HG02884 (cell line): ENCODE data around the gene RFX8.
"Not testable (repeated sequence)": the region's sequence is repeated elsewhere in the genome, so short reads cannot be mapped to it uniquely, and the experiment has no call there.

Experiments
- ATAC-seq: cut with Tn5 transposase; IDR thresholded peaks from one replicate; pipeline ENCODE4 v1.9.1; 2021; ENCODE audit warnings: mild to moderate bottlenecking, moderate library complexity; ENCODE audit not compliant: unreplicated experiment

RFX8 gene

DNA sequence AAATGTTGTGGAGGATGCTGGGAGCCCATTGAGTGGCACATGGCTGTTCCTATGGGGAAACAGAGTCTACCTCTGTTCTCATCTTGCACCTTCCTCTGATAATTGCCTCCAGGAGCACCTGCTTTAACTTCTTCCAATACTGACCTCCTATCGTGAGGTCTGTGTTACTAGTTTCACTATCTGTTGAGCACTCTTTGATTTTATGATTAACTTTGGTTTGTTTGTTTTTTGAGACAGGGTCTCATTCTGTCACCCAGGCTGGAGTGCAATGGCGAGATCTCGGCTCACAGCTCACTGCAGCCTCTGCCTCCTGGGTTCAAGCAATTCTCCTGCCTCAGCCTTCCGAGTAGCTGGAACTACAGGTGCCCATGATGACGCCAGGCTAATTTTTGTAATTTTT is 12.1 kb upstream of the RFX8 start:
- ATAC-seq, result no peak

DNA sequence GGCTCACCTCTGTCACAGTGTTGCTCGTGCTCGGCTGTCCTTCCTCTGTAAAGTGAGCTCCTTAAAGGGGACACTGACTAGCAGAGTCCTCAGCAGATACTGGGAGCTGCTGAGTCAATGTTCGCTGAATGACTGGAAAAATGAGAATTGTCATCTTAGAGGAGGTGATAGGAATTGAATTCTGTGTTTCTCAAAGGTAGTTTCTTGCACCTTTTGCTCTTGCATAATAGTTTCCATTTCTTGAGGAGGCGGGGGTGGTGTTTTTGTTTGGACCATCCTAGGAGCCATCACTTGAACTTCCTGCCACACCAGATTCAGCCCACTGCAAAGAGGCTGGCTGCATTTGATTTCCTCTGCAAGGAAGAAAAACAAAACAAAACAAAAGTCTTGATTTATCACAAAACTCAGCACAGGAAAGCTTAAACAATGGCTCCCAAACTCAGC is 11.4 kb upstream of the RFX8 start:
- no peak for ATAC-seq

GRCh38 chr2:101485856-101486255 is 10.9 kb upstream of the RFX8 start:
- ATAC-seq, result no peak

DNA sequence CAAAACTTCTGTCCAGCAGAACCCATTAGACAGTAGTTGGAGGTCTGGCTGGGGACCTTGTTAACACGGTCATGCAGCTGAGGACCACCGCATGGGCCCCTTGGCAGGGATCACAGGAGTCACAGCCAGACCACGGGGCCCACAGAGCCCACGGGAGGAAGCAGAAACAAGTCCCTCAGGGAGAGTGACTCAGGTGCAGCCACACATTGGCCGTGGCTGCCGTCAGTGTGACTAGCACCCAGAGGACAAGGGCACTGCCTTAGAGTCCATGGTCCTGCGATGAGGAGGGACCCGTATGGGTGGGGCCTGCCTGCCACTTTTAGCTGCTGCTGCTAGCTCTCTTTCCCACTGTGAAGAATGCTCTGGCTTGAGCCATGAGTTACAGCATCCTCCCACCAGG is 5.9 kb upstream of the RFX8 start:
- ATAC-seq, result no peak

DNA sequence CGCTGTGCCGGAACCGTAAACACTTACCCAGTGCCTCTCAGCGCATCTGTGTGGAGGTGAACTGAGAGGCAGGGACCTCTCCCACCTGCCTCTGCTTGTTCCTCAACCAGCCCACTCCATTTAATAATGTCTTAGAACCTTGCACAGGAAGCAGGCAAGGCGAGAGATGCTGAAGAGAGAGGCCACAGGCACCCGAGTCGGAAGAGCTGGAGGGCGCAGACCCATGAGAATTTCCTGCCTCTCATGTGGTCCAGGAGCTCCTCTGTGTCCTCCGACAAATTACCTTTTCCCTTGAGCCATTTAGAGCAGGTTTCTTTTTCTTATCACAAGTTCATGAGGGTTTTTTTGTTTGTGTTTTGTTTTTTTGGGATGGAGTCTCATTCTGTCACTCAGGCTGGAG is 4.9 kb upstream of the RFX8 start:
- no peak for ATAC-seq

DNA sequence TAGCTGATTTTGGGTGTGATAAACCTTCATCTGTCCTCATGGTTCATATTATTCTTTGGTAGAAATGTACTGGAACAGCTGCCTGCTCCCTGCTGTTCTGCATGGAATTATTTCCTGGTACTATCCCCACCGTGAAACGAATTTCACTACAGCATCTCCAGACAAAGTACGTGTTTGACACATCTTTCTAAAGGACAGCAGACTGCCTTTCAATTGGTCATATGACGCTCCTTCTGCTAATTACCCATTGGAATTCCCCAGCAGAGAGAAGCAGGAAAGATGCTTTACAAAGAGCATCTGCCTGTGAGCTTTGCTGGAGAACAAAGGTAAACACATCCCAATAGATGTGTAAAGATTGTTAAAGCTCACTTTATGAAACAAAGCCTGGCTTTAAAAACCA is 4.4 kb upstream of the RFX8 start:
- no peak for ATAC-seq

- ATAC-seq, result no peak
Measured at GRCh38 chr2:101478181-101479001, 3.5 kb upstream of the RFX8 start.

GRCh38 chr2:101477556-101477955 is 2.6 kb upstream of the RFX8 start:
- ATAC-seq, result no peak

- ATAC-seq, result no peak
Measured at GRCh38 chr2:101476605-101477208, 1.8 kb upstream of the RFX8 start.

DNA sequence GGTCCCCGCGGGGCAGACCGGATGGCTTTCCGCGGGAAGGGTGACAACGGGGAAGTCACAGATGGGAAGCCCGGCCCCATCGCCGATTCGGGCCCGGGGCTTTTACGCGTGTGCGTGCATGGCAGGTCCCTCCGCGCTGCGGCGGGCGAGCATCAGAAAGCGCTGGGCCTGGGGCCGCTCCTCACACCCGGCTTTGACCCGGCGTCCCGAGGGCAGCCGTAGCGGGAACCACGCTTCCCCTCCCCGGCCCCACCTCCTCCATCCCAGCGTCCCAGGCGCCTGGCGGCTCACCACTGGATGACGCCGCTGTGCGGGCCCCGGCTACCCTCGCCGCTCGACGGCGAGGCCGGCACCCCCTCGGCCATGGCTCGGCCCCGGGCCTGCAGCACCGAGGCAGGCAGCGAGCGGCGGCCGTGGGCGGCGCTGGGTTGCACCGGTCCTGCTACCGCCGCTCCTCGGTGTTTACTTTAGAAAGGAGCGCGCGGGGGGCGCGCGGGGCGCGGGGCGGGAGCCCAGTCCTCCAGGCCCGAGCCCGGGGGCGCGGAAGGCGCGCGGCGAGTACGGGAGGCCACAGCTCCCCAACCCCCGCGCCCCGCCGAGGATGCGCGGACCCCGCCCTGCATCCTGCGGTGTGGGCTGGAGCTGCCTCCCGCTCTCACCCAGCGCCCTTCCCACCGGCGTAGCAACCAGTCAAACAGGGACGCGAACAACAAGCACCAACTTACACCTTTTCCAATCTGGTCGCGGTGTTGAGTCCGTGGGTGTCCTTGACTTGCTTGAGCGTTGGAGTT is 806 bp downstream of the RFX8 start:
- no peak for ATAC-seq

DNA sequence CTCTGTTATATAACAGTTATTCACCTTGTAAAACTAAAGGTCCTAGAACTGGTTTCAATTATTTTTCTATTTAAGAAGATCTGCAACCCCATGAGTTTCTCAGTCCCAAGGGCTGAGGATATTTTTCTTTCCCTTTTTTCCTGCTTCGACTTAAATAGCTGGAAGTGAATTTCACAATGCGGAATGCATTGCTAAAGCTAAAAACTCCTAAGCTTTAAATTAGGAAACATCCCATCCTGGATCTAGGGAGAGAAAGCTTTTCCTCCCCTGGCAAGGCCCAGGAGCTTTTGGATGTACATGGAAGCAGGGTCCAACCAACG is 1.4 kb downstream of the RFX8 start:
- ATAC-seq, result no peak

- ATAC-seq, result no peak
Measured at GRCh38 chr2:101469863-101470262, 5.0 kb downstream of the RFX8 start.

DNA sequence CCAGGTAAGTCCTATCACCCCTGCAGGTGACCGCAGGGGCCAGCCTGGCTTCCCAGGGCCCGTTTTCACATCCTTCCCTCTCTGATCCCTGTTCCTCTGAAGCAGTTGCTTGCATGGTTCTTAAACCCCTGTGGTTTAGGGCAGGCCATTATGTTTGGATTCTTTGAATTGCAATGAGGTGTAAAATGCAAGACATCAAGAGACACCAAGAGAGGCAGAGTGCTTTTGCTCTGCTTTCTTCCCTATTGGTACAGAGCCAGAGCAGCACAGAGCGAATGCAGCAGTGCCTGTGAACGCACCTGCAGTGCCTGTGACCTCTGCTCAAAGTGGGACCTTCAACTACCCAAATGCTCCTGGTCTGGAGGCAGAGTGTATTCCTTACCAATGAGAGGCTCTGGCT is 7.6 kb downstream of the RFX8 start:
- ATAC-seq, result no peak

- ATAC-seq, result no peak
Measured at GRCh38 chr2:101466426-101466825, 8.5 kb downstream of the RFX8 start.

DNA sequence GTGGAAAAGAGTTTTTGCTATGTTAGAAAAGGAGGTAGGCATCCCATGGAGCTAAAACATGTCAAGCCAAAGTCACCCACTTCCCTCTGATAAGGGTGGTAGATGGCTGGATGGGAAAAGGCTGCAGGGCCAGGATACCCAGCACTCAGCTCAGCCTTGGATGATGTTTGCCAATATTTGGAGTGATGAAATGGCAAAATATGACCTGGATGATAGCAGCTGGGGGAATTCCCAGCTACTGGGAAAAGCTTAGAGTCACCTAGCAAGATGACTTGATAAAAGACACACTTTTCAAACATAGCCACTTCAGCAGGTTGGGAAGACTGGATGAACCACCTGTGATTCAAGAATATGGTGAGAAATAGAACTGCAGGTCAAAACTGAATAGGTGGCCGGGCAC is 10.1 kb downstream of the RFX8 start:
- ATAC-seq, result no peak

- no peak for ATAC-seq
Measured at GRCh38 chr2:101463911-101464641, 10.8 kb downstream of the RFX8 start.

DNA sequence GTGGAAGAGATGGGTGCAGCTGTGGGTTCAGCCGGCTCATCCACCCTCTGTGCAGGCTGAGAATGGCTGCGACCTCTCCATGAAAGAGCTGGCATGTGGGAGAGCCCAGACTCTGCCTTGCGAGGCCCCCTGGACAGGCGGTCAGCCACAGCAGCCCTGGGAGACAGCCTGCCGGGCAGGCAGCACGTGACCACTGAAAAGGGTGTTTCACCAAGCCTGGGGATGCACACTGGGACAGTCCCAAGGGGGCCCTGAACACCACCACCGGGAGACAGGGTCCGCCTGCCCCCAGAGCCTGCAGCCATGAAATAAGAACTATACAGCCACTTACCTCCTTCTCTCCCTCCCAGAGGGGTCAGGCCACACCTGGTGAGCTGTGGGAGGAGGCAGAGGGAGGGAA is 11.5 kb downstream of the RFX8 start:
- ATAC-seq, result no peak

GRCh38 chr2:101461381-101461780 is 13.5 kb downstream of the RFX8 start:
- ATAC-seq, result no peak

DNA sequence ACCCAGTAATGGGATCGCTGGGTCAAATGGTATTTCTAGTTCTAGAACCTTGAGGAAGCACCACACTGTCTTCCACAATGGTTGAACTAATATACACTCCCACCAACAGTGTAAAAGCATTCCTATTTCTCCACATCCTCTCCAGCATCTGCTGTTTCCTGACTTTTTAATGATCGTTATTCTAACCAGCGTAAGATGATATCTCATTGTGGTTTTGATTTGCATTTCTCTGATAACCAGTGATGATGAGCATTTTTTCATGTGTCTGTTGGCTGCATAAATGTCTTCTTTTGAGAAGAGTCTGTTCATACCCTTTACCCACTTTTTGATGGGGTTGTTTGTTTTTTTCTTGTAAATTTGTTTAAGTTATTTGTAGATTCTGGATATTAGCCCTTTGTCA is 20.5 kb downstream of the RFX8 start:
- not testable (repeated sequence) for ATAC-seq

GRCh38 chr2:101450965-101451364 is 23.9 kb downstream of the RFX8 start:
- ATAC-seq, result no peak

- no peak for ATAC-seq
Measured at GRCh38 chr2:101446869-101447268, 28.0 kb downstream of the RFX8 start.
